Mammary epithelial cell (primary cell): ENCODE data around the gene SEL1L.
"Not testable (repeated sequence)": the region's sequence is repeated elsewhere in the genome, so short reads cannot be mapped to it uniquely, and the experiment has no call there.

Experiments
- EZH2 ChIP-seq: IDR thresholded peaks from 2 replicates; pipeline ENCODE4 v1.6.1; 2012; ENCODE audit warnings: low read length, inconsistent platforms, borderline replicate concordance
- TF ChIP-seq, protein P1 (sequence below), 2 donors: IDR thresholded peaks in 1 of 2; conservative IDR thresholded peaks in 1 of 2; 2 replicates each; pipeline ENCODE4 v1.5.1; 2011 to 2012; ENCODE audit warnings: inconsistent platforms in 2 of 2, low read length in 2 of 2, mild to moderate bottlenecking in 2 of 2, control low read depth in 1 of 2, low read depth in 1 of 2; ENCODE audit not compliant: insufficient read depth in 1 of 2; ENCODE audit errors: extremely low read depth in 1 of 2

DNA sequence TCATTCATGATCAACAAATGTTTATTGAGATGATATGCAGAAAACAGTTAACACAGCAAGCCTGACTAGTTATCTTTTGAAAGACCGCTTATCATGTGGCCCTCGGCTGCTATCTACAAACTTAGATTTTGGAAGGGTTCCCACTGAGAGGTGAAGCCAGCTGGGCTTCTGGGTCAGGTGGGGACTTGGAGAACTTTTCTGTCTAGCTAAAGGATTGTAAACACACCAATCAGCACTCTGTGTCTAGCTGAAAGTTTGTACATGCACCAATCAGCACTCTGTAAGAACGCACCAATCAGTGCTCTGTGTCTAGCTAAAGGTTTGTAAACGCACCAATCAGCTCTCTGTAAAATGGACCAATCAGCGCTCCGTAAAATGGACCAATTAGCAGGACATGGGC, 20.8 kb downstream of the SEL1L start:
- TF ChIP-seq, protein P1, sequence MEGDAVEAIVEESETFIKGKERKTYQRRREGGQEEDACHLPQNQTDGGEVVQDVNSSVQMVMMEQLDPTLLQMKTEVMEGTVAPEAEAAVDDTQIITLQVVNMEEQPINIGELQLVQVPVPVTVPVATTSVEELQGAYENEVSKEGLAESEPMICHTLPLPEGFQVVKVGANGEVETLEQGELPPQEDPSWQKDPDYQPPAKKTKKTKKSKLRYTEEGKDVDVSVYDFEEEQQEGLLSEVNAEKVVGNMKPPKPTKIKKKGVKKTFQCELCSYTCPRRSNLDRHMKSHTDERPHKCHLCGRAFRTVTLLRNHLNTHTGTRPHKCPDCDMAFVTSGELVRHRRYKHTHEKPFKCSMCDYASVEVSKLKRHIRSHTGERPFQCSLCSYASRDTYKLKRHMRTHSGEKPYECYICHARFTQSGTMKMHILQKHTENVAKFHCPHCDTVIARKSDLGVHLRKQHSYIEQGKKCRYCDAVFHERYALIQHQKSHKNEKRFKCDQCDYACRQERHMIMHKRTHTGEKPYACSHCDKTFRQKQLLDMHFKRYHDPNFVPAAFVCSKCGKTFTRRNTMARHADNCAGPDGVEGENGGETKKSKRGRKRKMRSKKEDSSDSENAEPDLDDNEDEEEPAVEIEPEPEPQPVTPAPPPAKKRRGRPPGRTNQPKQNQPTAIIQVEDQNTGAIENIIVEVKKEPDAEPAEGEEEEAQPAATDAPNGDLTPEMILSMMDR (conservative IDR thresholded peaks at IDR 0.05 in 1 of 2, IDR thresholded peaks at IDR 0.05 in 1 of 2; ENCODE audit: extremely low read depth in 1 of 2, insufficient read depth in 1 of 2, low read depth in 1 of 2, low read length in 2 of 2): not testable (repeated sequence)
- TF ChIP-seq EZH2: not testable (repeated sequence)
